A549 (cell line): Measurements from ENCODE around the gene RIMKLA.

Experiments
- CHD2 ChIP-seq: fragments of 150-350 bp; IDR thresholded peaks from 2 replicates; pipeline ENCODE4 v1.6.1; 2014; ENCODE audit warnings: low read length; ENCODE audit not compliant: partially characterized antibody
- EHF ChIP-seq: fragments of 250-450 bp; sonication (Bioruptor Pico); IDR thresholded peaks from 2 replicates; pipeline ENCODE4 v1.5.0; 2020; ENCODE audit warnings: mild to moderate bottlenecking
- EHMT2 ChIP-seq: fragments of 200-600 bp; sonication (generic); IDR thresholded peaks from 2 replicates; pipeline ENCODE4 v1.6.1; 2016; ENCODE audit warnings: antibody characterized with exemption, low read depth, mild to moderate bottlenecking, moderate library complexity
- RNF2 ChIP-seq: fragments of 200-600 bp; sonication (generic); IDR thresholded peaks from 2 replicates; pipeline ENCODE4 v1.6.1; 2016; ENCODE audit warnings: low read depth, mild to moderate bottlenecking, antibody characterized with exemption, moderate library complexity, borderline replicate concordance
- SMC3 ChIP-seq: fragments of >200 bp; sonication (Bioruptor Twin); formaldehyde crosslinking; IDR thresholded peaks from 3 replicates; pipeline ENCODE4 v1.6.1; 2018; ENCODE audit warnings: inconsistent platforms
- SREBF2 ChIP-seq: fragments of 450-650 bp; IDR thresholded peaks from 2 replicates; pipeline ENCODE4 v1.6.1; 2014; ENCODE audit warnings: mild to moderate bottlenecking, moderate library complexity
- ZSCAN20 ChIP-seq: fragments of 250-450 bp; sonication (Bioruptor Pico); IDR thresholded peaks from 2 replicates; pipeline ENCODE4 v1.8.0; 2022; ENCODE audit warnings: mild to moderate bottlenecking, moderate library complexity
- TF ChIP-seq, protein P1 (sequence below): fragments of 200-600 bp; sonication (generic); IDR thresholded peaks from 2 replicates; pipeline ENCODE4 v1.6.1; 2016; ENCODE audit warnings: antibody characterized with exemption, mild to moderate bottlenecking, moderate library complexity
- TF ChIP-seq, protein P2 (sequence below): fragments of >200 bp; sonication (Bioruptor Twin); formaldehyde crosslinking; IDR thresholded peaks from 3 replicates; pipeline ENCODE4 v1.5.1; 2016

DNA sequence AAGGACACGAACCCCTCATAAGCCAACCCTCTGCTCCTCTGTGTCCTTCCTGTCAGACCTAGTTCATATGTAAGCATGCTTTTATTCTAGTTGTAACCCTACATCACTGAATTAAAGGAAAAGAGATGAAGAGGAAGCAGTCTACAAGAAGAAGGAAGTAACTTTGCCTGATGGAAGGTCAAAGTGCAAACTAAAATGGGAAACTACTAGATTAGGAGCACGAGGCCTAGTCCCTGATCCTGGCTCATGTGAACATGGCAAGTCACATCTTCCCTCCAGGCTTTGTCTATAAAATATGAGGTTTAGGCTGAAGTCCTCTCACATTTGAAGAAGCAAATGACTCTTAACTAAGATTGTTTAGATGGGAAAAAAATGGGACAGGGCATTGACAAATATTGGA is 62.1 kb downstream of the RIMKLA start:
- TF ChIP-seq SMC3: no peak
- TF ChIP-seq, protein P1, sequence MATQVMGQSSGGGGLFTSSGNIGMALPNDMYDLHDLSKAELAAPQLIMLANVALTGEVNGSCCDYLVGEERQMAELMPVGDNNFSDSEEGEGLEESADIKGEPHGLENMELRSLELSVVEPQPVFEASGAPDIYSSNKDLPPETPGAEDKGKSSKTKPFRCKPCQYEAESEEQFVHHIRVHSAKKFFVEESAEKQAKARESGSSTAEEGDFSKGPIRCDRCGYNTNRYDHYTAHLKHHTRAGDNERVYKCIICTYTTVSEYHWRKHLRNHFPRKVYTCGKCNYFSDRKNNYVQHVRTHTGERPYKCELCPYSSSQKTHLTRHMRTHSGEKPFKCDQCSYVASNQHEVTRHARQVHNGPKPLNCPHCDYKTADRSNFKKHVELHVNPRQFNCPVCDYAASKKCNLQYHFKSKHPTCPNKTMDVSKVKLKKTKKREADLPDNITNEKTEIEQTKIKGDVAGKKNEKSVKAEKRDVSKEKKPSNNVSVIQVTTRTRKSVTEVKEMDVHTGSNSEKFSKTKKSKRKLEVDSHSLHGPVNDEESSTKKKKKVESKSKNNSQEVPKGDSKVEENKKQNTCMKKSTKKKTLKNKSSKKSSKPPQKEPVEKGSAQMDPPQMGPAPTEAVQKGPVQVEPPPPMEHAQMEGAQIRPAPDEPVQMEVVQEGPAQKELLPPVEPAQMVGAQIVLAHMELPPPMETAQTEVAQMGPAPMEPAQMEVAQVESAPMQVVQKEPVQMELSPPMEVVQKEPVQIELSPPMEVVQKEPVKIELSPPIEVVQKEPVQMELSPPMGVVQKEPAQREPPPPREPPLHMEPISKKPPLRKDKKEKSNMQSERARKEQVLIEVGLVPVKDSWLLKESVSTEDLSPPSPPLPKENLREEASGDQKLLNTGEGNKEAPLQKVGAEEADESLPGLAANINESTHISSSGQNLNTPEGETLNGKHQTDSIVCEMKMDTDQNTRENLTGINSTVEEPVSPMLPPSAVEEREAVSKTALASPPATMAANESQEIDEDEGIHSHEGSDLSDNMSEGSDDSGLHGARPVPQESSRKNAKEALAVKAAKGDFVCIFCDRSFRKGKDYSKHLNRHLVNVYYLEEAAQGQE: no peak
- TF ChIP-seq RNF2: no peak
- TF ChIP-seq, protein P2, sequence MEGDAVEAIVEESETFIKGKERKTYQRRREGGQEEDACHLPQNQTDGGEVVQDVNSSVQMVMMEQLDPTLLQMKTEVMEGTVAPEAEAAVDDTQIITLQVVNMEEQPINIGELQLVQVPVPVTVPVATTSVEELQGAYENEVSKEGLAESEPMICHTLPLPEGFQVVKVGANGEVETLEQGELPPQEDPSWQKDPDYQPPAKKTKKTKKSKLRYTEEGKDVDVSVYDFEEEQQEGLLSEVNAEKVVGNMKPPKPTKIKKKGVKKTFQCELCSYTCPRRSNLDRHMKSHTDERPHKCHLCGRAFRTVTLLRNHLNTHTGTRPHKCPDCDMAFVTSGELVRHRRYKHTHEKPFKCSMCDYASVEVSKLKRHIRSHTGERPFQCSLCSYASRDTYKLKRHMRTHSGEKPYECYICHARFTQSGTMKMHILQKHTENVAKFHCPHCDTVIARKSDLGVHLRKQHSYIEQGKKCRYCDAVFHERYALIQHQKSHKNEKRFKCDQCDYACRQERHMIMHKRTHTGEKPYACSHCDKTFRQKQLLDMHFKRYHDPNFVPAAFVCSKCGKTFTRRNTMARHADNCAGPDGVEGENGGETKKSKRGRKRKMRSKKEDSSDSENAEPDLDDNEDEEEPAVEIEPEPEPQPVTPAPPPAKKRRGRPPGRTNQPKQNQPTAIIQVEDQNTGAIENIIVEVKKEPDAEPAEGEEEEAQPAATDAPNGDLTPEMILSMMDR: no peak
- TF ChIP-seq EHF (CRISPR knock-in tag): no peak
- no peak for TF ChIP-seq SREBF2
- TF ChIP-seq ZSCAN20: no peak
- TF ChIP-seq EHMT2: no peak
- no peak for TF ChIP-seq CHD2
